OCI-LY1 (cell line): ENCODE results near the gene PXT1.

Source experiments
- H2AFZ ChIP-seq: fragments of 200-600 bp; sonication (generic), shearing (Covaris generic); 2 replicates; pipeline ENCODE4 v1.6.0; 2014; ENCODE audit warnings: antibody characterized with exemption, mild to moderate bottlenecking, low read length
- H3F3A ChIP-seq: fragments of 200-600 bp; sonication (generic), shearing (Covaris generic); 2 replicates; pipeline ENCODE4 v1.6.0; 2014; ENCODE audit warnings: mild to moderate bottlenecking, antibody characterized with exemption, low read length, moderate library complexity; ENCODE audit not compliant: insufficient read depth
- H3K27ac ChIP-seq: fragments of 200-600 bp; sonication (generic); 2 replicates; pipeline ENCODE4 v1.5.1; 2014; ENCODE audit warnings: low read length, mixed run types, mild to moderate bottlenecking, low read depth; ENCODE audit not compliant: poor library complexity, severe bottlenecking
- H3K27me3 ChIP-seq: fragments of 200-600 bp; sonication (generic); 2 replicates; pipeline ENCODE4 v1.6.0; 2014; ENCODE audit warnings: antibody characterized with exemption, mild to moderate bottlenecking, low read length, moderate library complexity; ENCODE audit not compliant: insufficient read depth
- H3K36me3 ChIP-seq: fragments of 200-600 bp; sonication (generic); 2 replicates; pipeline ENCODE4 v1.6.1; 2014; ENCODE audit warnings: mild to moderate bottlenecking, antibody characterized with exemption, low read length, moderate library complexity, mixed read lengths; ENCODE audit not compliant: insufficient read depth
- H3K4me1 ChIP-seq: fragments of 200-600 bp; sonication (generic); 2 replicates; pipeline ENCODE4 v1.5.1; 2014; ENCODE audit warnings: mild to moderate bottlenecking, low read length, moderate library complexity; ENCODE audit not compliant: insufficient read depth, severe bottlenecking
- H3K4me2 ChIP-seq: fragments of 200-600 bp; sonication (generic), shearing (Covaris generic); 2 replicates; pipeline ENCODE4 v1.6.1; 2014; ENCODE audit warnings: low read length
- H3K4me3 ChIP-seq: fragments of 200-600 bp; sonication (generic); 2 replicates; pipeline ENCODE4 v1.5.1; 2014; ENCODE audit warnings: low read length, low read depth, mild to moderate bottlenecking, mixed read lengths; ENCODE audit not compliant: poor library complexity, severe bottlenecking
- H3K79me2 ChIP-seq: fragments of 200-600 bp; shearing (Covaris generic); 2 replicates; pipeline ENCODE4 v1.6.1; 2016; ENCODE audit warnings: mixed run types, low read length, mixed read lengths; ENCODE audit not compliant: insufficient read depth
- H3K9ac ChIP-seq: fragments of 200-600 bp; sonication (generic), shearing (Covaris generic); 2 replicates; pipeline ENCODE4 v1.6.1; 2014; ENCODE audit warnings: mild to moderate bottlenecking, low read length, mixed read lengths
- H3K9me2 ChIP-seq: fragments of 200-600 bp; sonication (generic), shearing (Covaris generic); 2 replicates; pipeline ENCODE4 v1.6.1; 2014; ENCODE audit warnings: low read depth, mild to moderate bottlenecking, low read length, mixed read lengths
- H3K9me3 ChIP-seq: fragments of 200-600 bp; shearing (Covaris generic); 2 replicates; pipeline ENCODE4 v1.6.1; 2014; ENCODE audit warnings: low read length, mixed read lengths
- H4K20me1 ChIP-seq: fragments of 200-600 bp; sonication (generic), shearing (Covaris generic); 2 replicates; pipeline ENCODE4 v1.6.0; 2016; ENCODE audit warnings: mild to moderate bottlenecking, low read length; ENCODE audit not compliant: insufficient read depth
- EZH2 ChIP-seq: fragments of 200-600 bp; sonication (generic), shearing (Covaris generic); IDR thresholded peaks from 2 replicates; pipeline ENCODE4 v1.8.0; 2017; ENCODE audit warnings: borderline replicate concordance, mixed run types, mild to moderate bottlenecking, antibody characterized with exemption, low read length, moderate library complexity, mixed read lengths
- TF ChIP-seq, protein P1 (sequence below): fragments of 200-600 bp; sonication (generic), shearing (Covaris generic); IDR thresholded peaks from 2 replicates; pipeline ENCODE4 v1.5.1; 2017; ENCODE audit warnings: mild to moderate bottlenecking, antibody characterized with exemption, low read length, moderate library complexity, mixed read lengths

Gene PXT1

DNA sequence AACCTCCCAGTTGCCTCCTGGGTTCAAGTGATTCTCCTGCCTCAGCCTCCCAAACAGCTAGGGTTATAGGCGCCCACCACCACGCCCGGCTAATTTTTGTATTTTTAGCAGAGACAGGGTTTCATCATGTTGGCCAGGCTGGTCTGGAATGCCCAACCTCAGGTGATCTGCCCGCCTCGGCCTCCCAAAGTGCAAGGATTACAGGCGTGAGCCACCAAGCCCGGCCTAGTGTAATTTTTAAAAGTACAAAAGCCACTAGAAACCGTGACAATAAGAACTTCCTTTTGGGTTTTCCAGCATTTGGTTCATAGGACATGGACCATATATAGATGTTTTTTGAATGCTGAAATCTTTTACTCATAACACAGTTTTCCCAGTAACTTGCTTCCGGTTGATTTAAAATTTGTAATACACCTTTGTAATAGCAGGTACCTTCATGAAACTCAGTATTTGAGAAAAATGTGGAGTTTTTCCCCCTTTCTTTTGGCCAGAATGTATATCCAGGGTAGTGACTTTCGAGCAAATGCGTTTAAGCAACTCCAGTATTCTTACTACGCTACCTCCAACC, 467 bp downstream of the PXT1 start:
- H3K4me1 ChIP-seq = peaks cover 29% of the 10 kb centered on the region

DNA sequence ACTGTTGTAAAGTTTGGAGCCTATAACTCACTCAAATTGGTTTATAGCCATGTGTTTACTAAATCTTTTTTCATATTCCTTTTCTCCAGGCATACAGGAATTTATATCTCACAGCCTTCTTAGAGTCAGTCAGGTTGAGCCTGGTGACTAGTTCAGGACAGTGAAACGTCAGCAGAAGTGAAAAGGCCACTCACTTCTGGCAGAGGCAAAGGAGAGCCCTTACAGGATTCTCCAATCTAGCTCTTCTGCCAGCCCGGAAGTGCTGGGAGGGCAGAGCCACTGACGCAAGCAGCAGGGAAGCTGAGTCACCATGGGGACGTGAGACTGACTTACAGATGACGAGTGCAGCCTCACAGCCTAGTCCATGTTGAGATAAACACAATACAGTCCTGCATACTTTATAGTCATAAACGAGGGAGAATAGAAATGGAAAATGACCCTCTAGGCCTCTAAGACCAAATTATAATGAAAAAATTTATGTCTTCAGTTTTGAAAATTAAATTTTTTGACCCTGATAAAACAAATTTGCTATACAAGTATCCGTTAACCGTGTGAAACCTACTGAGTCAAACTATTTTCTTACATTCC, 1.3 kb downstream of the PXT1 start:
- Histone ChIP-seq H3F3A (peaks cover 5% of the 10 kb centered on the region; the same call in 1 of the 2 replicates), H3K27ac (peak overlapping the region; percentile 86), H4K20me1 (no peaks in the 10 kb centered on the region), H3K4me3 (peak overlapping the region; percentile 24), H3K4me2 (peak overlapping the region; percentile 53), H3K4me1 (peaks cover 29% of the 10 kb centered on the region), H3K27me3 (no peaks in the 10 kb centered on the region), H3K9ac (peak overlapping the region; percentile 36; the same call in 1 of the 2 replicates), H2AFZ (peak overlapping the region; percentile 23; the same call in 1 of the 2 replicates), H3K9me3 (no peaks in the 10 kb centered on the region), H3K79me2 (peaks cover 32% of the 10 kb centered on the region), H3K9me2 (no peaks in the 10 kb centered on the region), H3K36me3 (peaks cover 5% of the 10 kb centered on the region; the same call in 1 of the 2 replicates)
- TF ChIP-seq, protein P1, sequence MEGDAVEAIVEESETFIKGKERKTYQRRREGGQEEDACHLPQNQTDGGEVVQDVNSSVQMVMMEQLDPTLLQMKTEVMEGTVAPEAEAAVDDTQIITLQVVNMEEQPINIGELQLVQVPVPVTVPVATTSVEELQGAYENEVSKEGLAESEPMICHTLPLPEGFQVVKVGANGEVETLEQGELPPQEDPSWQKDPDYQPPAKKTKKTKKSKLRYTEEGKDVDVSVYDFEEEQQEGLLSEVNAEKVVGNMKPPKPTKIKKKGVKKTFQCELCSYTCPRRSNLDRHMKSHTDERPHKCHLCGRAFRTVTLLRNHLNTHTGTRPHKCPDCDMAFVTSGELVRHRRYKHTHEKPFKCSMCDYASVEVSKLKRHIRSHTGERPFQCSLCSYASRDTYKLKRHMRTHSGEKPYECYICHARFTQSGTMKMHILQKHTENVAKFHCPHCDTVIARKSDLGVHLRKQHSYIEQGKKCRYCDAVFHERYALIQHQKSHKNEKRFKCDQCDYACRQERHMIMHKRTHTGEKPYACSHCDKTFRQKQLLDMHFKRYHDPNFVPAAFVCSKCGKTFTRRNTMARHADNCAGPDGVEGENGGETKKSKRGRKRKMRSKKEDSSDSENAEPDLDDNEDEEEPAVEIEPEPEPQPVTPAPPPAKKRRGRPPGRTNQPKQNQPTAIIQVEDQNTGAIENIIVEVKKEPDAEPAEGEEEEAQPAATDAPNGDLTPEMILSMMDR = no peak
- no peak for TF ChIP-seq EZH2

More for the DNA sequence above, 467 bp downstream of the PXT1 start:
- H3K4me3 ChIP-seq = peak overlapping the region; percentile 73
- peak overlapping the region; percentile 86 for H3K27ac ChIP-seq
- H3K4me2 ChIP-seq = peak overlapping the region; percentile 86
- H4K20me1 ChIP-seq = no peaks in the 10 kb centered on the region
- peaks cover 13% of the 10 kb centered on the region; the same call in 1 of the 2 replicates for H3K36me3 ChIP-seq
- TF ChIP-seq, protein P1 = no peak
- TF ChIP-seq EZH2 = no peak
- H3F3A ChIP-seq = peaks cover 5% of the 10 kb centered on the region; the same call in 1 of the 2 replicates
- peaks cover 40% of the 10 kb centered on the region for H3K79me2 ChIP-seq
- H3K9me3 ChIP-seq = no peaks in the 10 kb centered on the region
- no peaks in the 10 kb centered on the region for H3K27me3 ChIP-seq
- H3K9me2 ChIP-seq = no peaks in the 10 kb centered on the region
- H2AFZ ChIP-seq = no peak overlapping the region
- H3K9ac ChIP-seq = peak overlapping the region; percentile 74

DNA sequence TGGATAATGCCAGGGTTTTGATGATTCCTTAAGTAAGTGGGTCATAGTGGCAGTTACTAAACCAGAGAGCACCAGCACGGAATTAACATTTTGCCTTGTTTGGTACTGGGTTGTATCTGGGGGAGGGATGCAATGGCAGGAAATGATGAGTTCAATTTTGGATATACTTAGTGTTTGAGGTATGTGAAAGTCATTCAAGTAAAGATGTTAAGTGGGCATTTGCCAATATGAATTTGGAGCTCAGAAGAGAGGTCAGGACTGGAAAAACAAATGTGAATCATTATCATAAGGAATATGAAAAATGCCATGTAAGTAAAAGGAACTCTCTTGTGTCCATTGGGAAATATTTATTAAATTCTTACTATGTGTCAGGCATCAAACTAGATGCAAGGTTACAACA, 6.2 kb downstream of the PXT1 start:
- Histone ChIP-seq H3K36me3 (no peaks in the 10 kb centered on the region), H4K20me1 (no peaks in the 10 kb centered on the region), H3K4me1 (peaks cover 7% of the 10 kb centered on the region), H2AFZ (no peak overlapping the region), H3F3A (peaks cover 5% of the 10 kb centered on the region; the same call in 1 of the 2 replicates), H3K27ac (no peak overlapping the region), H3K4me2 (no peak overlapping the region), H3K4me3 (no peak overlapping the region), H3K9ac (no peak overlapping the region), H3K27me3 (no peaks in the 10 kb centered on the region), H3K79me2 (no peaks in the 10 kb centered on the region), H3K9me3 (no peaks in the 10 kb centered on the region), H3K9me2 (no peaks in the 10 kb centered on the region)
- TF ChIP-seq EZH2 = no peak
- TF ChIP-seq, protein P1 = no peak
